ENCODE measurements around the gene HTR4. TPM values are rescaled to one million over a fixed set of nuclear protein-coding genes. Genes with fewer than 3 reads are reported as not detected.

Gene HTR4
- polyA plus RNA-seq, 2 of the 4 experiments (the other 2 are of a cell fraction): not detected

GRCh38 chr5:148497757-148498156, 156.6 kb downstream of the HTR4 start:
- CTCF ChIA-PET: interaction anchor here (1.1 kb wide), 1 partner anchor 16 kb away, joined by 3 read pairs; no protein-coding TSS in a partner anchor
- Histone ChIP-seq H3K27ac (no peak overlapping the region), H3K4me1 (no peaks in the 10 kb centered on the region), H3K4me3 (no peak overlapping the region), H3K9me3 (no peaks in the 10 kb centered on the region), H3K4me2 (no peak overlapping the region)
- ATAC-seq: no peak
- POLR2A ChIA-PET: no interaction called here
- DNase-seq (ENCODE audit: low read depth in 1 of 2, low spot score in 1 of 2): no peak
- WGBS (ENCODE audit: missing lambda C conversion rate): 0% methylated on average over 1 of the region's 1 CpG
- no peak for FAIRE-seq
- no peak for TF ChIP-seq EP300 (IDR thresholded peaks at IDR 0.05)
- TF ChIP-seq RCOR1 (IDR thresholded peaks at IDR 0.05; ENCODE audit: low read depth, low read length): no peak
- TF ChIP-seq PBX3 (IDR thresholded peaks at IDR 0.05): no peak
- no peak for TF ChIP-seq CTCF (IDR thresholded peaks at IDR 0.05)
- no peak for TF ChIP-seq SREBF2 (IDR thresholded peaks at IDR 0.05)
- TF ChIP-seq ESRRA (IDR thresholded peaks at IDR 0.05; ENCODE audit: borderline replicate concordance, low read length): no peak
- no peak for TF ChIP-seq NR3C1 (IDR thresholded peaks at IDR 0.05)
- no peak for TF ChIP-seq NFE2L2 (conservative IDR thresholded peaks at IDR 0.05; ENCODE audit: low read length)
- no peak for TF ChIP-seq RARB (CRISPR knock-in tag; IDR thresholded peaks at IDR 0.05)
- no peak for TF ChIP-seq MYC (IDR thresholded peaks at IDR 0.05; ENCODE audit: borderline replicate concordance, low read length)
- TF ChIP-seq BHLHE40 (IDR thresholded peaks at IDR 0.05; ENCODE audit: low read depth, low read length): no peak
- TF ChIP-seq GATA3 (IDR thresholded peaks at IDR 0.05; ENCODE audit: borderline replicate concordance): no peak
- TF ChIP-seq, protein P1, sequence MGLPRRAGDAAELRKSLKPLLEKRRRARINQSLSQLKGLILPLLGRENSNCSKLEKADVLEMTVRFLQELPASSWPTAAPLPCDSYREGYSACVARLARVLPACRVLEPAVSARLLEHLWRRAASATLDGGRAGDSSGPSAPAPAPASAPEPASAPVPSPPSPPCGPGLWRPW (IDR thresholded peaks at IDR 0.05): no peak
- no peak for TF ChIP-seq JUN (IDR thresholded peaks at IDR 0.05)

- WGBS (ENCODE audit: missing lambda C conversion rate): 21% methylated on average over 1 of the region's 1 CpG
- H3K4me2 ChIP-seq: no peak overlapping the region
- no peak overlapping the region for H3K4me3 ChIP-seq
- H3K27ac ChIP-seq: no peak overlapping the region
- TF ChIP-seq BHLHE40 (IDR thresholded peaks at IDR 0.05; ENCODE audit: low read depth, low read length) (no peak), ZNF302 (CRISPR knock-in tag; IDR thresholded peaks at IDR 0.05) (no peak), MAFK (IDR thresholded peaks at IDR 0.05; ENCODE audit: partially characterized antibody) (no peak), RARB (CRISPR knock-in tag; IDR thresholded peaks at IDR 0.05) (no peak), HOXB13 (CRISPR knock-in tag; IDR thresholded peaks at IDR 0.05; ENCODE audit: low read depth) (no peak), ZFP36 (IDR thresholded peaks at IDR 0.05; ENCODE audit: borderline replicate concordance, partially characterized antibody) (no peak), MAZ (IDR thresholded peaks at IDR 0.05; ENCODE audit: borderline replicate concordance, low read depth, low read length) (no peak), RFX5 (IDR thresholded peaks at IDR 0.05) (no peak), KDM1A (IDR thresholded peaks at IDR 0.05; ENCODE audit: low read depth) (no peak), EHF (CRISPR knock-in tag; IDR thresholded peaks at IDR 0.05) (no peak), FOSB (CRISPR knock-in tag; IDR thresholded peaks at IDR 0.05) (no peak), ZSCAN20 (CRISPR knock-in tag; IDR thresholded peaks at IDR 0.05) (no peak)
- TF ChIP-seq, protein P1 (IDR thresholded peaks at IDR 0.05): no peak
- TF ChIP-seq, protein P2, sequence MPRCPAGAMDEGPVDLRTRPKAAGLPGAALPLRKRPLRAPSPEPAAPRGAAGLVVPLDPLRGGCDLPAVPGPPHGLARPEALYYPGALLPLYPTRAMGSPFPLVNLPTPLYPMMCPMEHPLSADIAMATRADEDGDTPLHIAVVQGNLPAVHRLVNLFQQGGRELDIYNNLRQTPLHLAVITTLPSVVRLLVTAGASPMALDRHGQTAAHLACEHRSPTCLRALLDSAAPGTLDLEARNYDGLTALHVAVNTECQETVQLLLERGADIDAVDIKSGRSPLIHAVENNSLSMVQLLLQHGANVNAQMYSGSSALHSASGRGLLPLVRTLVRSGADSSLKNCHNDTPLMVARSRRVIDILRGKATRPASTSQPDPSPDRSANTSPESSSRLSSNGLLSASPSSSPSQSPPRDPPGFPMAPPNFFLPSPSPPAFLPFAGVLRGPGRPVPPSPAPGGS (IDR thresholded peaks at IDR 0.05): no peak
- DNase-seq (ENCODE audit: low read depth in 1 of 2, low spot score in 1 of 2) (no peak), FAIRE-seq (no peak), ATAC-seq (no peak)
- H3K4me1 ChIP-seq: no peaks in the 10 kb centered on the region
- ChIA-PET CTCF (interaction anchor here (3.1 kb wide), 1 partner anchor 10 kb away, joined by 19 read pairs; no protein-coding TSS in a partner anchor), POLR2A (no interaction called here)
- no peaks in the 10 kb centered on the region for H3K9me3 ChIP-seq
Measured at GRCh38 chr5:148492351-148492750, 162.0 kb downstream of the HTR4 start.
